GM18499 (cell line): Measurements from ENCODE around the gene TNP2.

Source experiments
- ATAC-seq: cut with Tn5 transposase; IDR thresholded peaks from one replicate; pipeline ENCODE4 v1.9.1; 2021; ENCODE audit warnings: moderate number of reproducible peaks; ENCODE audit not compliant: insufficient read depth, unreplicated experiment

The TNP2 gene

DNA sequence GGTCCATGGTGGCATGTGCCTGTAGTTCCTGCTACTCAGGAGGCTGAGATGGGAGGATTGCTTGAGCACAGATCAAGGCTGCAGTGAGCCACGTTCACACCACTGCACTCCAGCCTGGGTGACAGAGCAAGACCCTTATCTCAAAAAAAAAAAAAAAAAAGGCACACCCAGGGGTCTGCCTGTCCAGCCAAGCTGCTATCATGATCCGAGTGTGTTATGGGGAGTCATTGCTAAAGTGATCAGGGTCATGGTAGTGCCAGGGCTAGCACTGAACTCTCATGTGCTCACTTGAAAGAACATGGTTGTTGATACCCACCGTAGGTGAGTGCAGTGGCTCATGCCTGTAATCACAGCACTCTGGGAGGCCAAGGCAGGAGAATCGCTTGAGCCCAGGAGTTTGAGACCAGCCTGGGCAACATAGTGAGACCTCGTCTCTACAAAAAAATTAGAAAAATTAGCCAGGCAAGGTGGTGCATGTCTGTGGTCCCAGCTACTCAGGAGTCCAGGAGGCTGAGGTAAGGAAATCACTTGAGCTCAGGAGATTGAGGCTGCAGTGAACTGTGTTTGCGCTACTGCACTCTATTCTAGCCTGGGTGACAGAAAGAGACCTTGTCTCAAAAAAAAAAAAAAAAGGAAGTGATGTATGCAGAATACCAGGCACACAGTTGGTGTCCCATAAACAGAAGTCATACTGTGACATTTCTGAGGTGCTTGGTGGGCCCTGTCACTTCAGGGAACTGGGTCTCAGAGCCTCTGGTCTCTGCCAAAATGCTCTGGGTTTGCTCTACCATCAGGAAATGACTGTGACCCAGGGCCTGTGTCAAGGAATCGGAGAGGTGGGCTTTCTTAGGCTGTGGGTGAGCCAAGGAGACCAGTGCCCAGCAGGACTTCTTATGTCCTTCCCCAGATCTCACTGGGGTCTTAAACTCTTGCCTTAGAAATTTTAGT is 9.8 kb upstream of the TNP2 start:
- ATAC-seq, result no peak

DNA sequence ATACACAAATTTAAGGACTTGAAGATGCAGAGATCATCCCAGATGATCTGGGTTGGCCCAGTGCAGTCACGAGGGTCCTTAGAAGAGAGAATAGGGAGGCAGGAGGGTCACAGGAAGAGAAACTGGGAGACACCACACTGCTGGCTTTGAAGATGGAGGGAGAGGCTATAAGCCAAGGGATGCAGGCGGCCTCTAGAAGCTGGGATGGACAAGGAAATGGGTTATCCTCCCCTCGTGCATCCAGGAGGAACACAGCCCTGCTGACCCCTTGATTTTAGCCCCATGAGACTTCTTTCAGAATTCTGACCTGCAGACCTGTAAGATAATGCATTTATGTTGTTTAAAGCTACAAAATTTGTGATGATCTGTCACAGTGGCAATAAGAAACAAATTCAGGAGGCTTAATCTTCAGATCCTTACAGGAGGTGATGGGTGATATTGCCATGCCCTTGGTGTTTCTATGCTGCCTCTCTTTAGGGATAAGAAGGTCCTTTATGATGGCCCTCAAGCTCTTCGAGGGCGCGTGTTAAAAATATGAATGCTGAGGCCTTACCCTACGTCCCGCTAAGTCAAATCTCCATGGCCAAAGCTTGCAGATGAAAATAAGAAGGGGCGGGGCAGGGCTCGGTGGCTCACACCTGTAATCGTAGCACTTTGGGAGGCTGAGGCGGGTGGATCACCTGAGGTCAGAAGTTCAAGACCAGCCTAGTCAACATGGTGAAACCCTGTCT is 8.6 kb upstream of the TNP2 start:
- no peak for ATAC-seq

DNA sequence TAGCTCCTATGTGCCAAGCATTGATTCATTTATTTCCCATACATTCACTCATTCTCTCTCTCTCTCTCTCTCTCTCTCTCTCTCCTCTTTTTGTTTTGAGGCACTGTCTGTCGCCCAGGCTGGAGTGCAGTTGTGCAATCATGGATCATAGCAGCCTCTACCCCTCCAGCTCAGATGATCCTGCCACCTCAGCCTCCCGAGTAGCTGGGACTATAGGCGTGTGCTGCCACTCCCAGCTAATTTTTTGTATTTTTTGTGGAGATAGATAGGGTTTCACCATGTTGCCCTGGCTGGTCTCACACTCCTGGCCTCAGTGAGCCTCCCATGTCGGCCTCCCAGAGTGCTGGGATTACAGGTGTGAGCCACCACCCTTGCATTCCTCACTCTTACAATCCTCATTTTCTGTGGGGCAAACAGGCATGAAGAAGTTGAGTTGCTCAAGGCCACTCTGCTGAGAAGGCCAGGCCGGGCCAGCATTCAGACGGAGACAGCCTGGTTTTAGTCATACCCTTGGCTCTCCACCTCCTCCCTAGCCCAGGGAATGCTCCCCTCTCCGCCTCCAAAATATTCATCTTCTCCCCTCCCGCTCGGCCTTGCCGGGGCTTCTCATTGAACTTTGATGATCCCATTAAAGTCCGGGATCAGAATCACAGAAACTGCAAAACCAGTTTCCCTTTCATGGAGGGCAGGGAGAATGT is 7.9 kb upstream of the TNP2 start:
- ATAC-seq, result no peak

DNA sequence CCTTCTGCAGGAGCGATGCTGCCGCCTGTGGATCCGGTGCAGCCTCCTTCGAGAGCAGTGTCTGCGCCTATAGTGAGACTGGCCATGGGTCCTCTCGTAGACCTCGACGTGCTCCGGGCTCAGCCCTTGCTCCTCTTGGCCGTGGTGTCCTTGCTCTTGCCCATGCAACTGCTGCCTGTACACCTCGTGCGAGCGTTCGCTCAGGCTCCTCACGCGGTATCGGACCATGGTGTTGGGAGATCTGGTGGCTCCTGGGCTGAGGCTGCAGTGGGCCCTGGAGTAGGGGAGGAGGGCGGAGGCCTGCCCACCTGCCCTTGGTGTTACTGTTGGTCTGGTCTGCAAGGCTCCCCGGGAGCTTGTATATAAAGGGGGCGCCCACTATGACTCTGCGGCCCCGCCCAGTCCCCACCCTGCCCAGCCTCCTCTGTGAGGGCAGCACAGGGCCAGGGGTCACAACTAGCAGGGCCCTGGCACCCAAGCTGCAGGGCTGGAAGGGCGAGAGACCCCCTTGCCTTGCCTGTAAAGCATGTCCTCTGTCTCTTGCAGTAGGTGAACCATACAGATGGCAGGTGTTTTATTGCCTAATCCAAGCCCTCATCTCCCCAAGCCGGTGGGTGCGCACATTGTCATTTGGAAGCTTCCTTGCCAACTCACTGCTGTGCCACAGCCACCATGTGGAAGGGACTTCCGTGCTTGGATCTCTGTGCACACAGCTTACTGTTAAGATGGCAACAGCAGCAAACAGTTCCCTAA is 7.2 kb upstream of the TNP2 start, which contains the start of gene PRM2:
TSS of gene PRM2 (minus strand) at position 338 of the 753 bp plus-strand sequence. CDS start at position 228, 110 bp downstream.
- ATAC-seq, result no peak

DNA sequence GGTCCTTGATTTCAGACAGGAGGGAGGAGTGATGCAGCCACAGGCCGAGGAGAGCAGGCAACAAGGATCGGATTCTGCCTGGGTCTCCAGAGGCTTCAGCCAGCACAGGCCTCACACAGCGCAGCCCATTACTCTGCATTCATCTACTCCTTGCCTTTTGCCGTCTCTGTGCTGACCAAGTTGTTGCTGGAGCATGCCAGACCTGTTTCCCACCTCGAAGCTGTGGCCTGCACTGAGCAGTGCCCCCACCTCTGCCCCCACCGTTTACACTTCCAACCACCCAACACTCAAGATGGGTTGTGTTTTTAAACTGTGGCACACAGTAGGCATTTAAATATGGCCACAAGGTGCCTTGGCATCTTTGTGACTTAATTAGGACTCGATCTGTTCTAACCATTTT is 5.8 kb upstream of the TNP2 start:
- ATAC-seq, result no peak

DNA sequence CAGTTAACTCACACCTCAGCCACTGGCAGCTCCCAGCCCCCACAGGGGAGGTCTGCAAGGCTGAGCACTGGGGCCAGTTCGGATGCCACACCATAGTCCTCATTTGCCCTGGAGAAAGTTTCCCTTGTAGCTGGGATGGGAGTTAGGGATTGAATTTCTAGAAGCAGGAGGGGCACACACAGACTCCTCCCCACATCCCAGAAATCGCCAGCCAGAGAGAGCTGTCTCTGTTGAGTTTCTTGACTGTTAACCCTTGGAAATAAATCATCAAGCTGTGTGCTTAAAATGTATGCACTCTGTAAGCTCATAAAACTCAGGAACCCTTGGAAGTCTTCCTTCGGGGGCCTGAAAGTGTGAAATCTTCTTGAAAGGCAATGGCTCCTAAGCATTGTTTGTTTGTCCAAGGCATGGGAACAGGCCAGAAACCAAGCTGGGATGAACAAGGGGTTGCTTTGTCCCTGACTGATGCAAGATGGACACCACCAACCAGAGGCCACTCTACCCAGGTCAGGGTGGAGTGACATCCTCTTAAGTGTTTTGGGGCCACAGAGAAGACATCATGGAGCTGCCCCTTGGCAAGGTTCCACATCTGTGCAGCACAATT is 4.7 kb upstream of the TNP2 start:
- no peak for ATAC-seq

DNA sequence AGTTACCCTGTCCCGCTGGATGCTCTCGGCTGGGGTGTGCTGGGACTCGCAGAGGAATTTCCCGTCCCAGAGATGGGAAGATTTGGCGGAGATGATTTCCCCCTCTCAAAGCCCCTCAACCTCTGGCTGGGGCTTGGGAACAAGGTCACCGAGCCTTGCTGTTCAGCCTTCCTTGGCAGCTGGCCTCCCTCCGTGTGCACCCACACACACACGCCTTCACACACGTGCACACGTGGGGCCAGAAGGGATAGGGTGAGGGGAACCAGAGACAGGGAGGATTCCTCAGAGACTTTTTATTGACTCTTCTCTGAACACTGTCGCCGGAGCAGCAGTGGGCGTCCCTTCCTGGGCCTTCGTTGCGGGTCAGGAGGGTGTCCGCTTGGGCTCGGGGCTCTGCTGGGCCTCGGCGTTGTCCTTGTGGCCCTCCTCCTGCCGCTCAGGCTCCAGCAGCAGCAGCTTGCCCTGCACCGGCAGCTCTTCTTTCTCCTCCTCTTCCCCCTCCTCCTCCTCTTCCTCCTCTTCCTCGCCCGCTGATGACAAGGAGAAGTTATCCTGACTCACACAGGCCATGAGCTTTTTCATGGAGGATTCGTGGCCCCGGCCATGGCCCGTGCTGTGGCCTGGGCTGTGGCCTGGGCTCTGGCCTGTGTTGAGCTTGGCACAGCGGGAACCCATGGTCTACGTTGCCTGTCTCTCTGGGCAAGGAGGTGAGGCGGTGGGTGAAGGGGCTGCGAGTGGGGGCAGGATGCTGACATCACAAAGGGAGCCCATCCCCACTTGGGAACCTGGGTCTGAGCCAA is 4.0 kb upstream of the TNP2 start, which contains the start of gene PRM3:
TSS of gene PRM3 (minus strand) at position 709 of the 800 bp plus-strand sequence. CDS start at position 675, 34 bp downstream.
- ATAC-seq, result no peak

DNA sequence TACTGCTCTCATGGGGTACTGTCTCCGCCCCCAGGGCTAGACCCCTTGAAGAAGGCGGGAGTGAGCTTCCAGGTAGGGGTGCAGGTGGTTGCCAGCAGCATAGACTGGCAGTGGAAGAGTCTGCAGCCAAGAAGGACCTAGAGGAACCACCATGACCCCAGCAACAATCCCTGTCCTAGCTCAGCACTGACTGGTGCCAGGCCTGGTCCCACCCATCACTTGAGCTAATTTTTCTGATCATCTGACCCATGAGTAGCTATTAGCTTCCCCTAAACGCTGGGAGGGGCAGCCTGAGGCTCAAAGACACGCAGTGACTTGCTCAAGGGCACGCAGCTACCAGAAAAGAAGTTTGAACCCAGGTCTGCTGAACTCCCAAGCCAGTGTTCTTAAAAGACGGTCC is 3.4 kb upstream of the TNP2 start:
- no peak for ATAC-seq

DNA sequence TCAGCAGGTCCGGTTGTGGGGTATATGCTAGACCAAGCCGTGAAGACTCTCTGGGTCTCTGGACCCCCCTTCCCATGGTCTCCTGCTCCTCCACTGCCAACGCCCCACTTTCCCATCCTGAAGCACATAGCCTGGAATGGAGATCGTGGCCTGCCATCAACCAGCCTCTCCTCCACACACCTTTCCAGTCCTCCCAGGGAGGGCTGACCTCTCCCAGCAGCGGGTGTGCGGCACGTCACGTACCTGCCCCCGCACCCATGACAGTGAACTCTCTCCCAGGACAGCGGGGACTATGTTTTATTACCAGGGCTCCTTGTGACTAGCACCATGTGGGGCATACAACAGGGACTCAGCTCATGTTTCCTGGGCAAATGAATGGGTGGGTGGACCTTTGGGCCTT is 2.5 kb upstream of the TNP2 start:
- ATAC-seq, result no peak

DNA sequence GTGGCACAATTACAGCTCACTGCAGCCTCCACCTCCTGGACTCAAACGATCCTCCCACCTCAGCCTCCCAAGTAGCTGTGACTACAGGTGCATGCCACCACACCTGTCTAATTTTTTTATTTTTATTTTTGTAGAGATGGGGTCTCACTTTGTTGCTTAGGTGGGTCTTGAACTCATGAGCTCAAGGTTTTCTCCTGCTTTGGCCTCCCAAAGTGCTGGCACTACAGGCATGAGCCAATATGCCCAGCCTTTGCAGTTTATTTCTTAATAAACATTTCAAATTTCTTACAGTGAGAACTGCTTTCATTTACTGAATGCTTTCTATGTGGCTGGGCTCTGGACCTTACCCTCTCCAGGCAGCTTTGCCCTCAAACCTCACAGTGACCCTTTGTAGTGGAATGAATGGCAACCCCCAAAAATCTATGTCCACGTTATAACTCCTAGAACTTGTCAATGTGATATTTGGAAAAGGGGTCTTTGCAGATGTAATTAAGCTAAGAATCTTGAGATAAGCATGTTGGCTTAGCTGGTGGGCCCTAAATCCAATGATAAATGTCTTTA is 1.6 kb upstream of the TNP2 start:
- ATAC-seq, result no peak

DNA sequence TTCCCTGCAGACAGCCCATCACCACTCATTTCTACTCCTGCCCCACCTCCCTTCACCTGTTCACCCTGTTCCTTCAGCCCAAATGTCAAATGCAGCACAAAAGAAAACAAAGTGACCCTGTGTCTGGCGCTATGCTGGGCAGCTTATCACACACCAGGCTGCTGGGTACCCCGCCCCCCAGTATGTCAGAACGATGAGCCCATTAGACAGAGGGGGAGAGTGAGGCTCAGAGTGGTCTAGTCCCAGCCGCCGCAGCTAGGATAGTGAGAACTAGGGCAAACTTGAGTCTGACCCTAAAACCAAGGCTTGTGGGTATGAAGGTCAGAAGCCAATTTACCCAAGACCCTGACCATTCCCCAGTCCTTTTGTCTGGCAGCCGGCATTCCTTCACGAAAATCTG is 4.0 kb downstream of the TNP2 start:
- ATAC-seq, result no peak

DNA sequence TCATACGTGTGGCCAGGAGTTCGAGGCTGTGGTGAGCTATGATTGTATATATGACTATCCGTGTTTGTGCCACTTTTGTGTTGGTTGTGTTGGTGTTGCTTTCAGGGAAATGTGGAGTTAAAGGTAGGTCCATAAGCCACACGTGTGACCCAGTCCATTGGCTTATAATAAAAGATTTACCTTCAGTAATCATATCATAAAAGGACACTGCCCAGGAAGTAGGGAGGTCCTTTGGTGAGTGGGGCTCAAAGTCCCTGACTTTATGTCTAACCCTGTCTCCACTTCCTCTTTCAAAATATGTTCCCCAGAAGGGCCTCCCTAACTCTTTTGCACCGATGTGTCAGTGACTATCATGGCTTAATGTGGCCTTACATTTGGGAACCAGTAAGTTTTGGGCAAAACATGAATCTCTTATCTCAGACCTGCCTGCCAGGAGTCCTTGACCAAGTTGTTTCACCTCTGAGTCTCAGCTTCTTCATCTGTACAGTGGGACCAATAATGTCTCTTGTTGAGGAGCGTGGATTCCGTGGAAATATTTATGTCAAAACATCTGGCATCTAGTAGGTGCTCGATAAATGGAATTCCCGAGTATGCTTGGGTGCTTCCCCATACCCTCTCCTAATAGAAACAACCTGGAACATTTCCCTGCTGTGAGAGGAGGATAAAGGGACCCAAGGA is 4.8 kb downstream of the TNP2 start:
- ATAC-seq, result no peak

DNA sequence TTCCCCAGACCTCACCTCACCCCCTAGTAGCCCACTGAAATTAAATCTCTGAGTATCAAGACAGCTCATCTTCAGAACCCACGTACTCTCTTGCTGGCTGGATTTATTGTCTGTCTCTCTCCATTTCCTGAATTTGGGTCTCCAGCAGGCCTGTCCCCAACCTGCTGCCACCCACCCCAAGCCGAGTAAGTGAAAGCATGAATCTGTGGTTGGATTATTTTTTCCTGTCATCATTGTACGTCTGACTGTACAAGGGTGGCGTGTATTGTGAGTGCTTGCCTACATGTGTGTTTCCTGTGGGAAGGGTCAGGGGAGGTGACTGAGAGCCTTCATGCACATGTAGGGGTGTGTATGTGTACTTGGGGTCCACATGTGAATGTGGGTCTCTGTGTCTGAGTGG is 5.4 kb downstream of the TNP2 start:
- no peak for ATAC-seq

DNA sequence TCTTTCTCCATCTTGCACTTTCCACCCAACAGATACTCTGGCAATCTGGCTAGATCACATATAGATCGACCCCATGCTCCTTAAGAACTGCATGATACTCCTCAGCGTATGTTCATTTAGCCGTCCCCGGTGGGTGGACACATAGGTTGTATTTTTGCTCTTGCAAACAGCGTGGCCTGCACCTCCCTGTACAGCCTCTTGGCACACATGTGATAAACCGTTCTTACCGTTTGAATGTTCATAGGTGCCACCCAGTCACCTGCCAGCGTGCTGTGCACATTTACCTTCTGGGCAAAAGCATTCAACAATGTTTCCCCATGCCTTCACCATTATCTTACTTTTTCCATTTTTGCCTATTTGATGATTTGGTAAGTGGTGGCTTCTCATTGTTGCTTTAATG is 6.2 kb downstream of the TNP2 start:
- ATAC-seq, result no peak

DNA sequence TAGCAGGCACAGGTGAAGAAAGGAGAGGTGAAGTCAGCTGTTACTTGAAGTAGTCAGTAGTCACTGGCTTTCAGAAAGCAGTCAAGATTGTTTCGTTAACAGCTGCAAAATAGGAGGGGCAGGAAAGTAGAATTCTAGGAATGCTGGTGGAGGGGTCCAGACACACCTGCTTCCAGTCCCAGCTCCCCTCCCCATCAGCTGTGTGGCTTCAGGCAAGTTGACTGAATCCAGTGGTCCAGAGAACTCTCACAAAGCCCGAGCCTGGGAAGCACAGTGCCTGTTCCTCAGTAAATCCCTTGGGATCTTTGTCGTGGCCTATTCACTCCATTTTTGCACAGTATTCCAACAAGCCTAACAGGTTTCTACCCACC is 8.5 kb downstream of the TNP2 start:
- no peak for ATAC-seq

DNA sequence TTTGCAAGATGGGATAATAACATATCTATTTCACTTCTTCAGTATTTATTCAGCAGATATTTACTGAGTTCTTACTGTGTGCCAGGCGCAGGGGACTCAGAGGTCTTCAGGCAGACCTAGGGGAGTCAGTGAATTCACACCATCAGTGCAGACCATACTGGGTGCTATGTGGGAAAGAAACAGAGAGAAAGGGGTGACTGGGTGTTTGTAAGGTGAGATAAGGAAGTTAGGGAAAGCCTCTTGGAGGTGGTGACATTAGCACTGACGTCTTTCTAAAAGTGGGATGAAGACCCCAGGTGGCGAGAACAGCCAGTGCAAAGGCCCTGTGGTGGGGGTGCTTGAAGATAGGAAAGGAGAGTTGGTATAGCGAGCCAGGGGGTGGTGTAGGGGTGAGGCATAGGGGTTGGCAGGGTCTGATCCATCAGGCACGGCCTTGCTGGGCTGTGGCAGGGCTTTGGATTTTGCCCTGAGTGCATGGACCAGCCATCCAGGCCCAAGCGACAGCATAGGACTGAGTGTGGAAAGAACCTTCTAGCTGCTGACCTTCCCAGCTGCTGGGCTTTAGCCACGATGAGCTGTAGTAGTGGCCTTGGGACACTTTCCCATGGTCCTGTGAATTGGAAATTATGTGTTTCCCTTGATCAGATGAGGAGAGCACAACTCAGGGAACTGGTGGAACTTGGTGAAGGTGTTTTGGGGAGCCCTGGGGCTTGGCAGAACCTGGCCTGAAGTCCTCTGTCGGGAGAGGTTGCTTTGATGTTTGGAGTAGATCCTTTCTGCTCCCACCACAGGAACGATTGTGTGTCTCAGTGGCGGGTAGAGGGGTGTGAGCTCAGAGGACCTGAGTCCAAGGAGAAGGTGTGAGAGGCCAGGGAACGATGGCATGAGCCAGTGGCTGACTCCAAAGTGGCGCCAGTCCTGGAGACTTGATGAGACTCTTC is 9.2 kb downstream of the TNP2 start:
- ATAC-seq, result no peak
